ENCODE measurements around the gene CDK16.

The CDK16 gene

GRCh38 chrX:47186096-47186740 lies 32.3 kb upstream of the CDK16 start:
- no peak for DNase-seq (ENCODE audit: low read depth in 2 of 2)

- no peak for DNase-seq (ENCODE audit: low read depth in 2 of 2)
Measured at GRCh38 chrX:47187106-47187677, 31.3 kb upstream of the CDK16 start.

GRCh38 chrX:47189906-47190305 lies 28.6 kb upstream of the CDK16 start:
- DNase-seq (ENCODE audit: low read depth in 2 of 2): no peak

DNA sequence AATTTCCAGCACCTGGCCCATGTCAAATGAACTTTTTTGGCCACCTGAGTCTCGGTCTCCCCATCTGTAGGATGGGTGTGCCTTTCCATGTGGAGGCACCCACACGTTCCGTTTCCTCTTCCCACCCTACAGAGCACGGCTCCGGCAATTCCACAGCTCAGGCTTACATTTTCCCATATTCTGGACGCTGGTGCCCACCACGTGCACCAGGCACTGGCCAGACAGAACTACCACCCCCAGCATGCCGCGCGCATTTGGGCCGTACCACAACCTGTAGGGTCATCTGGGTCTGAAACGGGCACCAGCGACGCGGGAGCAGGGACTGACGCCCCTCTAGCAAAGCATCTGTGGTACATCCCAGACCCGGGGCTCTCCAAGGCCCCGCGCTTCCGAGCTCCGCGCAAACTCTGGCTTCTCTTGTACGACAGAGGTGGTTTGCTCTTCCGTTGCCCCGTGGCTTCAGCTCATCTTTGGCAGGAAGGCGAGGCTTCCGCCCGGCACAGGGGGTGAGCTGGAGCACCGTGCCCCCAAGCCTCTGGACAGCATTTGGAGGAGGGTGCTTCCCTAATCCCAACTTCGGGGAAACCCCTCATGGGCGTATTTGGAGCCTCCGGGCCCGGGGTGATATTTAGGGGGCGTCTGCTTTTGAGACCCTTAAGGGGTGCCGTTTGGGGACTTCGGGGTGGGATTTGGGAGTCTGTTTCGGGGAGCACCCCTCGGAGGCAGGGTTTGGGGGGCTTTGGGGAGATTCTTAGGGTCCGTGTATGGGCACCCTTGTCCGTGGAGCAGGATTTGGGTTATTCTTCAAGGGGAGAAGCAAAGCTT lies 27.8 kb upstream of the CDK16 start:
- DNase-seq (ENCODE audit: low read depth in 2 of 2): peak; percentile 45 to 54

DNA sequence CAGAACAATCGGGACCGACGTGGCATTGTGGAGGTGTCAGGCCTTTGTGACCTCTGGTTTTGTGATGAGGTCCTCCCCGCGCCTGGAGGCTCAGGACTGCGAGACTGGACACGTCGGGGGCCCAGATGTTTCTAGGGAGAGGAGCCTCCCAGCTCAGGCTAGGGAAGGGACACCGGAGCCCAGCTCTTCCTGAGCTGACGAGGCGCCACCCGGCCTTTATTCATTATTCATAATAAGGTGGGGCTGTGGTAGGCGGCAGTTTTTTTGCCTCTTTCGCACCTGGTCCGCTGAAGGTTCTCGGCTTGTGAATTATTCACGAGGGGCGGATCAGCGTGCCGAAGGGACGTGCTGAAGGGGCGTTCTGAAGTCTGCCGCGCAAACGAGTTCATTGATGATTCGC lies 27.1 kb upstream of the CDK16 start:
- peak in 1 of 2 donors; percentile 17 for DNase-seq (ENCODE audit: low read depth in 2 of 2)

GRCh38 chrX:47191806-47192401 lies 26.6 kb upstream of the CDK16 start:
- no peak for DNase-seq (ENCODE audit: low read depth in 2 of 2)

- peak; percentile 74 to 81 for DNase-seq (ENCODE audit: low read depth in 2 of 2)
Measured at GRCh38 chrX:47193475-47194193, 24.8 kb upstream of the CDK16 start, which contains the start of gene UBA1. TSS of gene UBA1 (plus strand) at chrX:47193829. CDS start at chrX:47198803, 4,974 bp downstream.

DNA sequence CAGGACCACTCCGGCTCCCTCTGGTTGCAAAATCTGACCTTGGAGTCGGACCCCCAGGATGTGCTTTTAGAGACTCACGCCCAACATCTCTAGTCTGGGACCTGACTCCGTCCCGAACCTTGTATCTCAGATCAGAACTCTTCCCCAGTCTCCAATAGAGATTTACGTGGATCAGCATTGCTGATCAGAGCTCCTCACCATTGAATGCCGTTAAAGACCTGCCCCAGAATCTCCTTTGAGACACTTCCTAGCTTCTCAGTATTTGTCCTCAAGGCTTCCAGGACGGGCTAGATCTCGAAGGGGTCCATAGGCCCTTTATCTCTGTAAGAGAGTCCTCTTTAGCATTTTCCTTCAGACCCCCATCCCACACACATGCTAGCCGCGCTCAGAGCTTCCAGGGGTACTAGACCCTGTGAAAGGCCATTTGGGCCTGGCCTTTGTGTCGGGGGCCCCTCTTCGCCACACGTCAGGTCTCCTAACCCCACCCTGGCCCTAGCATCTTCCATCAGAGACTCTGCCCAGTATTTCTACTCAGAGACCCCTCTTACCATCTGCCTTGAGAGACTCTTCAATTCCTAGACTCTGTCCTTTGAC lies 24.2 kb upstream of the CDK16 start:
- DNase-seq (ENCODE audit: low read depth in 2 of 2): no peak

DNA sequence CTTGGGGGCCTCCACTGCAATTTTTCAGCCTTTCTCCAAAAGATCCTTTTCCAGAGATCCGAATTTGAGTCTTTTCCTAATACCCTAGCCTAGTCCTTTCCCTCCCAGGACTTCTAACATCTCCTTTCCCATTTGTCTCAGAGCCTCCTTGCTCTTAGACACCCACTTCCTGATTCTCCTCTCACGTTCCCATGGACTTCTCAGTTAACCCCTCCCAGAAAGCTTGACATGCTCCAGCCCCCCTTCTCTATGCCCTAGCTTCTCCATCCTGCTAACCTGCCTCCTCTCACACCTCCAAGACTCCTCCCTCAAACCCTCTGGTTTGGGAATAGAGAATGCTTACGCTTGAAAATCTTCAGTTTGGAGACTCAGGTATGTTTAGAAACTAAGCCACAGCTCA lies 22.4 kb upstream of the CDK16 start:
- no peak for DNase-seq (ENCODE audit: low read depth in 2 of 2)

DNA sequence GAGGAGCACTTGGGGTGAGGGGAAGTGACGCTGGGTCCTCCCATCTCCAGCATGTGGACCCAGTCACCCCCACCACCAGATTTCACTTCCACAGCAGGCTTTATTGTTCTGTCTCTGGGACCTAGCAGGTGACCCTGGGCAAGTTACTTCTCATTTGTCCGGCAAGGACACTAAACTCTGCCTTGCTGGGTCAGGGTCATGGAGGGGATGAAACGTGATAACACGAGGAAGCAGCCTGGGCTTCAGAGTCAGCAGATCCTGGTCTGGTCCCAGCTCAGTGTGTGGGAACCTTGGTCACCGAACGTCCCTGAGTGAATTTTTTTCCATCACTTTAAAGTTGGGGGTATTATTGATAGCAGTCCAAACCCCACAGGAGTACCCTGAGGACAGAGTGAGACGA lies 21.0 kb upstream of the CDK16 start:
- DNase-seq (ENCODE audit: low read depth in 2 of 2): no peak

GRCh38 chrX:47198026-47198686 lies 20.3 kb upstream of the CDK16 start:
- DNase-seq (ENCODE audit: low read depth in 2 of 2): no peak

GRCh38 chrX:47198687-47199080 lies 19.8 kb upstream of the CDK16 start:
- DNase-seq (ENCODE audit: low read depth in 2 of 2): no peak

DNA sequence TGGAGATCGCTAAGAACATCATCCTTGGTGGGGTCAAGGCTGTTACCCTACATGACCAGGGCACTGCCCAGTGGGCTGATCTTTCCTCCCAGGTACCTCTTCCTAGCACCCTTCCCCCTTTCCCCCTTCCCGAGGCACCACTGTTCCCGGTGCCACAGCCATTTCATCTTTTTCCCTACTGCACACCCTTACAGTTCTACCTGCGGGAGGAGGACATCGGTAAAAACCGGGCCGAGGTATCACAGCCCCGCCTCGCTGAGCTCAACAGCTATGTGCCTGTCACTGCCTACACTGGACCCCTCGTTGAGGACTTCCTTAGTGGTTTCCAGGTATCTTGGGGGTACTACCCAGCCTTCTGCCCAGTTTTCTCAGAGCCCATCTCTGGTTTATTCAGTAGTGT lies 19.2 kb upstream of the CDK16 start:
- no peak for DNase-seq (ENCODE audit: low read depth in 2 of 2)

- no peak for DNase-seq (ENCODE audit: low read depth in 2 of 2)
Measured at GRCh38 chrX:47200385-47201150, 17.9 kb upstream of the CDK16 start.

DNA sequence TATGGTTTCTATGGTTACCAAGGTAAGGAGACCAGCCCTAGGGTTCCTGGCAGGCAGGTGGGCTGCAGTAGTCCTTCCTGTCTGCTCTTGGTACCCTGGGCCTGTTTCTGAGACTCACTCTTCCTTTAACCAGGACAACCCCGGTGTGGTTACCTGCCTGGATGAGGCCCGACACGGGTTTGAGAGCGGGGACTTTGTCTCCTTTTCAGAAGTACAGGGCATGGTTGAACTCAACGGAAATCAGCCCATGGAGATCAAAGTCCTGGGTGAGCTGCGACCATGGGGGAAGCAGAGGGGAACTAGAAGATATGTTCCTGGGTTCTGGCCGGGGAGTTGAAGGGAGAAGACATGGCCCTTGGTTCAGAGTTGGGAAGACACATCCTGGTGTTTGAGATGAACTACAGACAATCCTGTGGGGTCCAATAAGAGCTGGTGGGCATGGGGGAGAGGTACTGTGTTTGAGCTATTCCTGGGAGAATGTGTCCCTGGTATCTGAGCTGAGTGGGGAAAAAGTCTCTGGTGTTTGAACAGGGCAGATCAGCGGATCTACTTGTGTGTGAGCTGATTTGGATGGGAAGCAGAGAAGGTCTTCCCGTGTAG lies 17.0 kb upstream of the CDK16 start:
- no peak for DNase-seq (ENCODE audit: low read depth in 2 of 2)

- no peak for DNase-seq (ENCODE audit: low read depth in 2 of 2)
Measured at GRCh38 chrX:47202316-47202715, 16.2 kb upstream of the CDK16 start.

DNA sequence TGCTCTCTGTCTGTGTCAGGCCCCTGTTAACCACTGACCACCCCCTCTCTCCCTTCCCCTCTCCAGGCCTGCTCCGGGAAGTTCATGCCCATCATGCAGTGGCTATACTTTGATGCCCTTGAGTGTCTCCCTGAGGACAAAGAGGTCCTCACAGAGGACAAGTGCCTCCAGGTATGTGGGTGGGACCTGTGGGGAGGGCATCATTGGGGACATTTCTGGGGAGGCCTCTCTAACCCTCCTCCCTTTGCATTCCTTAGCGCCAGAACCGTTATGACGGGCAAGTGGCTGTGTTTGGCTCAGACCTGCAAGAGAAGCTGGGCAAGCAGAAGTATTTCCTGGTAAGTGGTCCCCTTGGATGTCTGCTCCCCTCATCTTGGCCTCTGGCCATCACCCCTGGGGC lies 15.6 kb upstream of the CDK16 start:
- DNase-seq (ENCODE audit: low read depth in 2 of 2): no peak

- DNase-seq (ENCODE audit: low read depth in 2 of 2): no peak
Measured at GRCh38 chrX:47204970-47205369, 13.5 kb upstream of the CDK16 start.

DNA sequence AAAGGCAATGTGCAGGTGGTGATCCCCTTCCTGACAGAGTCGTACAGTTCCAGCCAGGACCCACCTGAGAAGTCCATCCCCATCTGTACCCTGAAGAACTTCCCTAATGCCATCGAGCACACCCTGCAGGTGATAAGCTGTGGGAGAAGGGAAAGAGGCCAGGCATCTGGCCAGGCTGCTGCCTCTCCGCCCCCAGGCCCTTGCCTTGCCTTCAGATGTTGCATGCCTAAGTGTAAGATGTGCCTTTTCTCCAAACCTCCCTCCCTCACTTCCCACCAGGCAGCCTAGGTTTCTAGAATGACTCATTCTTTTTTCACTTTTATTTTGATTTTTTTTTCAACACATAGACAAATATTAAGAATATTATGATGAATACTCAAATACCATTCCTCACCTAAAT lies 12.2 kb upstream of the CDK16 start:
- DNase-seq (ENCODE audit: low read depth in 2 of 2): no peak

- DNase-seq (ENCODE audit: low read depth in 2 of 2): no peak
Measured at GRCh38 chrX:47208108-47208507, 10.4 kb upstream of the CDK16 start.
